ENCODE data around the gene KIF5C. TPM values are rescaled to one million over a fixed set of nuclear protein-coding genes. Genes with fewer than 3 reads are reported as not detected.
"Not testable (repeated sequence)": the region's sequence is repeated elsewhere in the genome, so short reads cannot be mapped to it uniquely, and the experiment has no call there.

KIF5C gene
- total RNA-seq, 1 experiment from 2014 or later, result not detected

- no peak for DNase-seq (ENCODE audit: low spot score)
These were observed 88.4 kb downstream of the KIF5C start for GRCh38 chr2:148963461-148963860.

GRCh38 chr2:148965623-148966437 lies 90.8 kb downstream of the KIF5C start:
- DNase-seq (ENCODE audit: low spot score), result no peak

- DNase-seq (ENCODE audit: low spot score), result no peak
These were observed 91.4 kb downstream of the KIF5C start for GRCh38 chr2:148966438-148966758.

GRCh38 chr2:148967056-148967455 lies 92.0 kb downstream of the KIF5C start:
- DNase-seq (ENCODE audit: low spot score), result no peak

- peak; percentile 16 for DNase-seq (ENCODE audit: low spot score)
These were observed 92.6 kb downstream of the KIF5C start for GRCh38 chr2:148967578-148967977.

GRCh38 chr2:148968301-148968700 lies 93.3 kb downstream of the KIF5C start:
- DNase-seq (ENCODE audit: low spot score), result no peak

- no peak for DNase-seq (ENCODE audit: low spot score)
These were observed 93.8 kb downstream of the KIF5C start for GRCh38 chr2:148968776-148969319.

GRCh38 chr2:148969659-148970061 lies 94.6 kb downstream of the KIF5C start:
- DNase-seq (ENCODE audit: low spot score), result no peak

GRCh38 chr2:148970385-148970784 lies 95.4 kb downstream of the KIF5C start:
- no peak for DNase-seq (ENCODE audit: low spot score)

GRCh38 chr2:148971547-148971946 lies 96.5 kb downstream of the KIF5C start:
- DNase-seq (ENCODE audit: low spot score), result no peak

- DNase-seq (ENCODE audit: low spot score), result no peak
These were observed 99.1 kb downstream of the KIF5C start for GRCh38 chr2:148974095-148974494.

GRCh38 chr2:148978026-148978685 lies 103.1 kb downstream of the KIF5C start:
- DNase-seq (ENCODE audit: low spot score), result no peak

GRCh38 chr2:148978706-148979105 lies 103.7 kb downstream of the KIF5C start:
- no peak for DNase-seq (ENCODE audit: low spot score)

- no peak for DNase-seq (ENCODE audit: low spot score)
These were observed 104.3 kb downstream of the KIF5C start for GRCh38 chr2:148979164-148979918.

GRCh38 chr2:148979919-148980277 lies 104.9 kb downstream of the KIF5C start:
- no peak for DNase-seq (ENCODE audit: low spot score)

GRCh38 chr2:148980496-148980895 lies 105.5 kb downstream of the KIF5C start:
- DNase-seq (ENCODE audit: low spot score), result not testable (repeated sequence)

GRCh38 chr2:148981324-148981723 lies 106.3 kb downstream of the KIF5C start:
- no peak for DNase-seq (ENCODE audit: low spot score)

GRCh38 chr2:148981781-148982180 lies 106.8 kb downstream of the KIF5C start:
- DNase-seq (ENCODE audit: low spot score), result no peak

- DNase-seq (ENCODE audit: low spot score), result no peak
These were observed 107.3 kb downstream of the KIF5C start for GRCh38 chr2:148982282-148982681.

GRCh38 chr2:148983896-148984295 lies 108.9 kb downstream of the KIF5C start:
- DNase-seq (ENCODE audit: low spot score), result no peak

- DNase-seq (ENCODE audit: low spot score), result no peak
These were observed 109.4 kb downstream of the KIF5C start for GRCh38 chr2:148984449-148984848.

- no peak for DNase-seq (ENCODE audit: low spot score)
These were observed 112.3 kb downstream of the KIF5C start for GRCh38 chr2:148987286-148987685.
